Activated CD4-positive, CD25-positive, alpha-beta regulatory T cell treated with anti-CD3 and anti-CD28 coated beads, Interleukin-2, amount 50 U/mL, for 16 hours (primary cell): Measurements from ENCODE around the gene RERE.

ENCODE experiments used
- DNase-seq: peaks from one replicate; pipeline ENCODE4 v3.0.0-alpha.2; 2020; ENCODE audit warnings: low read depth, low spot score

The RERE gene

DNA sequence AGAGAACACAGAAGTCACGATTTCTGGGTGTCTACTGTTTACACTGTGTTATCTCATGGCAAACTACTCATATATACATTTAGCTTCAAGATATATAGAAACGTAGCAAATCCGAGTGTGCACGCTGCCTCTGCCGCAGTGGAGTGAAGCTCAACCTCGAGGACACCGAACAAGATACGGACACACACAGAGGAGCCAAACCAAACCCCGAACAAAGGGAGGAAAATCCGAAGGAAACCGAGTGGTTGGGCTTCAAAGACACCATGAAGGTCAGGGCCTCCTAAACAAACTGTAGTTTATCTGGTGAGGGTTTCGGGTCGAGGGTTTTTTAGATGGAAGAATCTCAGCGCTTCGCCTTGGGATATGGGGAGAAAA lies 465.0 kb downstream of the RERE start:
- no peak for DNase-seq

DNA sequence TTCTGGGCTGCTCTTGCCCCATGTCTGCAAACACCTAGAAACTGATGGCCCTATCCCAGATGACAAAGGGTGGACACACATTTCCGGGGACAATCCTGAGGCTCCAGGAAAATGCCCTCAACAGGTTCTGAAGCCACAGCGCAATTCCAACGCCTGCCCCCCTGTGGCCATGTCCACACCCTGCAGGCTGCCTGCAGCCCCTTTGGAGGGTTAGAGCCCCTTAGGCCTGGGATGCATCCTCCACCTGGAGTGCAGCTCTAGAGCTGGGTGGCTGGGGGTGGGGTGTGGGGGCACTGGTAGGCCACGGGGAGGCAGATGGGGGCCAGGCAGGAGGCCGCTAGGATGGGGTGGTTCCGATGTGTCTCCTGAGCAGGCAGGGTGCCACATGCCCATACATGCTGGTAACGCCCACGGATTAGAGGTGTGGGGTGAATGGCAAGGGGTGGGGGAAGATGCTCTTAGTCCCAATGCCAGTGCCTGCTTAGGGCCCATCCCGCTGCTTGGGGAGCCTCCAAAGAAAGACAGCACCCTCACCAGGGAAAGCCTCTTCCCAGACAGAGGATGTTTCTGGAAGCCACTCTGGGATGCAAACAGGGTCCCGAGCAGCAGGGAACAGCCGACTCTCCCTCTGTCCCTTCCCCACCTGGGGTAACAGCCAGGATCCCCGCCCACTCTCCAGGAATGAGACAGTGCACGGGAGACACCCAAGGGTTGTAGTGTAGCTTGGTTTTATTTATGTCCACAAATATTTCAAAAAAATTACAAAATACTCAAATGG lies 465.6 kb downstream of the RERE start:
- no peak for DNase-seq

DNA sequence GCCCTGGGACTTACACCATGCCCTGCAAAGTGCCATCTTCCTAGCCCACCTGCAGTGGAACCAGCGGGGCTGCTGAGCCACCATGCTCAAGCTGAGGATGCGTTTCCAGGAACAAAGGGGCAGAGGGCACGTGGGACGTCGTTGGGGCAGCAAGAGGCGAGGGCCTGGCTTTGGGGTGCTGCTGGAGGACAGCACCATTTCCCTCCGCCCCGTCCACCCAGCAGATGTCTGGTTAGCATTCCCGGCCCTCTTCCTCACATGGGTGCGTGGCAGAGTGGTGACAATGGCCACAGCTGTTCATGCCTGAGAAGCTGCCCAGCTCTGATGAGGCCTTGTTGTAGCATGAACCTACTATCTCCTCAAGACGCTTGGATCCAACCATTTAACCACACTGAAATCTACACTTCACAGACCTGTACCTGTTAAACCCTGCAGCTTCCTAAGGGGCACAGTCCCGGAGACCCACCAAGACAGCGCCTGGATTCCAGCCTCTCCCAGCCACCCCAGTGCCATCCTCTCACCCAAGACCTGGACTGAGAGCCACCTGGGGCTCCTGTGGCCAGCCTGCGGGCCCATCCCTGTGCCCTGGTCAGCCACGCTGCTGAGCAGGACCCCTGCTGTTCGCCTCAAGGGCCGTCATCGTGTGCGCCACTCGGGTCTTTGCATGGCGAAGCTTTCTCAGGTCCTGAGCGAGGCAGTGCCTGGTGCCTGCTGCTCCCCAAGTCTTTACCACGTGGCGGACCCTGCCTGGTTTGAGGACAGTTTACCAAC lies 466.3 kb downstream of the RERE start:
- DNase-seq, result no peak

DNA sequence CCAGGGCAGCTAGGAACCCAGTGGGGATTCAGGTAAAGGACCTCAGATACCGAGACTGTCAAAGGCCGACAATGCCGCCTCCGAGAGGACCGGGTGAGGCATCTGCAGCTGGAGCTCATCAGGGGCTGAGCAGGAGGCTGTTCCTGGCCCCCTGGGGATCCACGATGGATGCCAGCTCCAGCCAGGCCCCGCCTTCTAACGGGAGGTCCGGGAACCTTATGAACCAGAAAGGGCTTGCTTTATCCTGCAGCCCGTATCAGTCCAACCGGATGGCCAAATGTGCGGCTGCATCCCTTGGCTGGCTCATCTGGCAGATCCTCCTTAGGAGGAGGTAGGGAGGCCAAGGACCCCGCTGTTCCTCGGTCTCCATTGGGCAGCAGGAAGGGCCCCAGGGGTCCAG lies 467.5 kb downstream of the RERE start:
- DNase-seq, result no peak

DNA sequence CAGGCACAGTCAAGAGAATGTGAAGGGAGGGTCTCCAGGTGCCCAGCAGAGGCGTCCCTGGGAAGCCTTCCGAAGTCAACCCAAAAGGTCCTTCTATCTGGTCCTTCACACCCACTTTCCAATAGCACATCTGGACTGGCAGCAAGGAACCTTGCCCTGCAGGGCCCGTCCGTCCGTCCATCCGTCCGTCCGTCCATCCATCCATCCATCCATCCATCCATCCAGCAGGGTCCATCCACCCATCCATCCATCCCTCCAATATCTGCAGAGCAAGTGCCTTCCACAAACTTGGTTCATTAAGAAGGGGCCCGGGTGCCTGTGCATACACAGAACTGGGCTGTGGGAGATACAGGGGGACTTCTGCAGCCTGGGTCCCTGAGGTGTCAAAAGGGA lies 468.0 kb downstream of the RERE start:
- no peak for DNase-seq

DNA sequence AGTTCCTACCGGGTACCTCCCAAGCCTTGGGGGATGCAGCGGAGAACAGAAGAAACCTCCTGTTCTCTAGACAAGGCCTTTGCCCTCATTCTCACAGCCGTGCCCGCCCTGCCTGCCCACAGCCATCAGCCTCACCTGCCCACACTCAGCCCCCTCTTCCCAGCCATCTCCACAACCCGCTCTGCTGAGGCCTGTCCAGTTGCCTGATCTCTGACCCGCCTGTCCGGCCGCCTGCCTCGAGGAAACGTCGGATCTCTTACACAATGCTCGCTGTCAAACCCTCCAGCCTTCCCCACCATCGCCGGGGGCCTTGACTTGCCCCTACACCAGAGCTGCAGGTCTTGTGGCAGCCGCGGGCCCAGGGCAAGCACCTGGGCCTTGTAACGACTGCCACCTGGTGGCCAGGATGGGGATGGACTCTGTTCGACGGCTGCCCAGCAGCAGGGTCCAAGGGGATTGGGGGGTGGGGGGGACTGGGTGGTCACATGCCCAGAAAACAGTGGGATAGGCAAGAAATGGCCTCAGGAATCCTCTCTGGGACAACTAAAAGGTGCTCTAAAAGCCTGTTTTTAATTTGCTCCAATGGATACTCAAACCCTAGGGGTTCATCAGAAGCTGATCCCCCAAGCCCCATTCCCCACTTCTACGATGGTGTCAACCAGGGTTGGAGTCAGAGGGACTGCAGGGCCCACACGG lies 468.5 kb downstream of the RERE start:
- peak; percentile 46 for DNase-seq

DNA sequence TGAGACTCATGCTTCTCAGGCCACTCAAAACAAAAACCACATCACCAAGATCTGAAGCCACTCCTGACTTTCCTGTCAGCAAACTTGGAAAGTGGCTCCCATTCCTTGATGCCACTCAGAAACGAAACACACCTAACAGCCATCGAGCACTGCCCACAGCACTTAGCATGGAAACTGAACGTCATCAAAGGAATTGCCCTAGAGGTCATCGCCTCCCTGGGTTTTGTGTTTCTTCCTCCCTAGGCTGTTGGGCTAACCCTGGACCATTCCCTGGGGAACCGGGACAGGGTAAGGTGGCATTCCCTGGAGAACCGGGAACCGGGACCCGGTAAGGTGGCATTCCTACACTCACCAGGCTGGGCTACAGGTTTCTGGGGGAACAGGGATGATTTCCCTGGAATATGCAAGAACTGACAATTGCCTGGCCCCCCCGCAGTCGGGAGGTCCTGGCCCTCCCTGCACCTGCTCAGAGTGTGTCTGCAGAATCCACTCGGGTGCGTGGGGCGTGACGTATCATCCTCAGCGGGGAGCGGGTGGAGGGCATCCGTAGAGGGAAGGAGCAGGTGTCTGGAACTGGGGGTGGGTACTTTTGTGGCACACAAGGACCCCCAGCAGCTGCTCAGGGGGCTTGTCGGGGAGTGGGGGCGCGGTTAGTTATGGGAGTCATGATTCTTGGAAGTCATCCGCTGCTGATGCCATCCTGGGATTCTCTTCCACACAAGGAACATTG lies 469.2 kb downstream of the RERE start:
- no peak for DNase-seq

DNA sequence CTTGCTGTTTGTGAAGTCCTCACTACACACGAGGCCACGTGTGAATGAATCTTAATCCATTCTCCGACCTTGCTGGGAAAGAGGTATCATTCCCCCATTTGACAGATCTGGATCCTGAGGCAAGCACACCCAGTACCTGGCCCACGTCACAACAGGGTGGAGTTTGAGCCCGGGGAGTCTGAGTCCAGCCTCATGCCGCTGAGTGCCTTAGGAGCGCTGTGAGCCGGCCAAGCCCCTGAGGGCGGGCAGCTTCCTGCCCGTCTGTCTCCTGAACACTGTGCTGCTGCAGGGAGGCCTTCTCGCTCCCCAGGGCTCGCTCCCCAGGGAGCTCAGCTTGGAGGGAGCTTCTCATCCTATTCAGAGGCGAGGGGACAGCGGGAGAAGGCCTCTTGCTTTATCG lies 469.8 kb downstream of the RERE start:
- DNase-seq, result no peak

DNA sequence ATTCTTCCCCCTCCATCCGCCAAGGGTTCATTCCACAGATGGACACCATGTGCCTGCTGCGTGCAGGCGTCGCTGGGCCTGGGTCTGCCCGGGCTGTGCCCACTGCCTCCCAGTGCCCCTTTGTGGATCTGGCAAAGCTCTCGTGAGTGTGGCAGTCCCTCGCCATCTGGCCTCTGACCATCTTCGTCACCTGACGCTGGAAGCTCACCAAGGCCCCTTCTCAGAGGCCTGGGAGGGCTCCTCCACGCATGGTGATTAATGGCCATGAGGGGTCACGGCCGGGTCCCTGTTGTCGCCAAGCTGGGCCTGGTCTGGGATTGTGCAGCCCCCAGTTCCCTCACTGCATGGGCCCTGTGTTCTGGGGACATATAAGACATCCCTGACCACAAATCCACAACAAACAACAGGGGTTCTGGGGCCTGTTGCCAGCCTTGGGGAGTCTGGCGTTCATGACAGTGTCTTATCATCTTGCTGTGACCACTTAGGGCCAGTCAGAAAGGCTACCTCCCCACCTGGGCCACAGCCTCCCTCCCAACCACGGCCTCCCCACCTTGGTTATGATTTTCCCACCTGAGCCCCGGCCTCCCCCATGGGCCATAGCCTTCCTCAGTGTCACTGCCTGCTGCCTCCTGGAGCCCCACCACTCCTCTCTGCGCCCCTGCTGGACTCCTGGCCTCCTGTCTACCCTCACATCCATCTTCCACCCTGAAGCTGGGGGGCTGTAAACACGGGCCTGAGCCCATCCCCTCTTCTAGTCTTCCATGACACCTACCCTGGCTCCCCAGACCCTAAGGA lies 471.6 kb downstream of the RERE start:
- DNase-seq, result no peak

DNA sequence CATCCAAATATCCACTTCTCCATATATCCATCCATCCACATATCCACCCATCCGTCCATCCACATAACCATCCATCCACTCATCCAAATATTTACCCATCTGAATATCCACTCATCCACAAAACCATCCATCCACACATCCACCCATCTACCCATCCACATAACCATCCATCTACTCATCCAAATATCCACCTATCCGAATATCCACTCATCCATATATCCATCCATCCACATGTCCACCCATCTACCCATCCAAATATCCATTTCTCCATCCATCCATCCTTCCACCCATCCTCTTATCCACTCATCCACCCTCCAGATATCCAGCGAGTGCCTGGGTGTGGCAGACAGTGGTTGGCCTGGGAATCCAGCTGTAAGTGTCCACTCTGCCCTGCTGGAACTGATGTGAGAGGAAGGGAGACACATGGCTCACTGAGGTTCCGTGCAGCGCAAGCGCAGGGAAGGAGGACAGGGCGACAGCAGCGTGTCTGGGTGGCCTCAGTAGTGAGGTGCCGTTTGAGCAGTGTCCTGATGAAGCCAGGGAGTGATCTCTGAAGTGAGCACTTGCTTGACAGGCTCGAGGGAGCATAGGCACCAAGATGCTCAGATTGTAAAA lies 472.4 kb downstream of the RERE start:
- no peak for DNase-seq

DNA sequence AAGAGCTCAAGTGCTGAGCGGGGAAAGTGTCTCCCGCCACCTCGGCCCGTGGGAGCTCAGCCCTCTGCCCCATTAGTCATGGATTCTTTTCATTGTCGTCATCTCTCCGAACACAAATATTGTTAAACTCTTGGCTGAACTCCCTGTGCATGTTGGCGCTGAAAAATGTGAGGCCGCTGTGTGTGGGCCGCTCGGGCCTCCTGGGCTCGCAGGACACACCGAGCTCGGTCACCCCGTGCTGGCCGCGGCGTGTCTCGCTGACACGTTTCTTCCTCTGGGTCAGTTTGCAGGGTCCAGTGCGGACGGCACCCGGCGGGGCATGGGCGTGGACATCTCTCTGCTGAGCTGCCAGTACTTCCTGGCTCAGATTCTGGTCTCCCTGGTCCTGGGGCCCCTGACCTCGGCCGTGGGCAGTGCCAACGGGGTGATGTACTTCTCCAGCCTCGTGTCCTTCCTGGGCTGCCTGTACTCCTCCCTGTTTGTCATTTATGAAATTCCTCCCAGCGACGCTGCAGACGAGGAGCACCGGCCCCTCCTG lies 473.9 kb downstream of the RERE start:
- DNase-seq, result no peak

DNA sequence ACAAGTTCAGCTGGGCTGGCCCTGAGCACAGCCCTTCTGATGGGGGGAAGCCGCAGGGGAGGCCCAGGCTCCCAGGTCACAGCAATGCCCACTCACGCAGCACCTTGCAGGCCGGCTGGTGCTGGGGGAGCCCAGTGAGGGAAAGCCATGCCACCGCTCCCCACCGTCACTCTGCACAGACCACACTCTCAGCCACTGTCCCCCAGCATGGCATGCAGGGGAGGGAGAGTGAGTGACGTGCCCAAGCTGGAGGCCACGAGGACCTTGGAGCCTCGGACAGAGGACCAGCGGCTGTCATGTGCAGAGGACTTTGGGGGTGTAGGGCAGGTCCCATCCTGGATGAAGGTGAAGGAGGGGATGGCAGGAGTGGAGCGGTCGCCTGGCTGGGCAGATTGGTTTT lies 474.4 kb downstream of the RERE start:
- DNase-seq, result no peak

DNA sequence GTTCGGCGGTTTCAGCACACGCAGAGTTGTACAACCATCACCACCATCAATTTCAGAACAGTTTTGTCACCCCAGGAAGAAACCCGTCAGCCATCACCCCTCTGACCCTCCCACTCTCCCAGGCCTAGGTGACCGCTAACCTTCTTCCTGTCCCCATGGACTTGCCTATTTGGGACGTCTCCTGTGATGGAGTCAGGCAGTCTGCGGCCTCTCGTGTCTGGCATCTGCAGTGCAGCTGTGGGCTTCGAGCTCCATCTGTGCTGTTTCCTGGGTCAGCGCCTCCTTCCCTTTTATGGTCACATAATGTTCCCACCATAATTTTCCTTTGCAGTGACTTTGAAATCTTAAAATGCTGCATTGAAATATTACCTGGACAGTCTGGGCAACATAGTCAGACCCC lies 475.1 kb downstream of the RERE start:
- no peak for DNase-seq

DNA sequence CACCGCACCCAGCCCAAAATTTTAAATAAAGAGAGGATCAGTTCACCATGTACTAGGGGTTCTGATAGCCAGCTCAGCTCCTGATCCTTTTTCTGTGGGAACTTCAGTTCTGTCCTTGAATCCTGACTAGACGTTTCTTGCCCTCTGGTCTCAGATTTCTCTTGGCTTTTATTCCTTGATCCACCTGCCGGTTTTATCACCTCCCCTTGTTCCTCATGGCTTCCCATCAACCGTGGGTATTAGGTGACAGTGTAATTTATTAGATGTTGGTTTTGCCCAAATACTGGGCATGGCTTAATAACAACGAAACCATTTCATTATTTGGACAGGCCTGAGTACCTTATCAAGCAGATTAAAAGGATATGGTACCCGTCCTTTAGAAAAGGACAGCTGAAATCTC lies 477.0 kb downstream of the RERE start:
- no peak for DNase-seq

DNA sequence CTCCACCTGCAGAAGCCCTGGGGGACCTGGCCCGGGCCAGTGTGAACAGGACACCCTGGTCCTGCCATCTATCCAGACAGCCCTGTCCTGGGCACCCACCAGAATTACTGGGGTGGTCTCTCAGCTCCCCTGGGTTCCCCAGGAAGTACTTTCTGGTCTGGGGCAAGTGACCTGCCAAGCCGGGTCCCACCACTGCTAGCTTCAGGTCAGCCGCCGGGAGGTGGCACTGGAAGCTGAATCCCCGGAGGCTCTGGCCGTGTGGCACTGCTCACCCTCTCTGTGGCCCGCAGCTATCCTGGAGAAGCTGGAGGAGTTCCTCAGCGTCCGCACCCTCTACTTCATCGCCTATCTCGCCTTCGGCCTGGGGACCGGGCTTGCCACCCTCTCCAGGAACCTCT lies 478.2 kb downstream of the RERE start:
- no peak for DNase-seq

DNA sequence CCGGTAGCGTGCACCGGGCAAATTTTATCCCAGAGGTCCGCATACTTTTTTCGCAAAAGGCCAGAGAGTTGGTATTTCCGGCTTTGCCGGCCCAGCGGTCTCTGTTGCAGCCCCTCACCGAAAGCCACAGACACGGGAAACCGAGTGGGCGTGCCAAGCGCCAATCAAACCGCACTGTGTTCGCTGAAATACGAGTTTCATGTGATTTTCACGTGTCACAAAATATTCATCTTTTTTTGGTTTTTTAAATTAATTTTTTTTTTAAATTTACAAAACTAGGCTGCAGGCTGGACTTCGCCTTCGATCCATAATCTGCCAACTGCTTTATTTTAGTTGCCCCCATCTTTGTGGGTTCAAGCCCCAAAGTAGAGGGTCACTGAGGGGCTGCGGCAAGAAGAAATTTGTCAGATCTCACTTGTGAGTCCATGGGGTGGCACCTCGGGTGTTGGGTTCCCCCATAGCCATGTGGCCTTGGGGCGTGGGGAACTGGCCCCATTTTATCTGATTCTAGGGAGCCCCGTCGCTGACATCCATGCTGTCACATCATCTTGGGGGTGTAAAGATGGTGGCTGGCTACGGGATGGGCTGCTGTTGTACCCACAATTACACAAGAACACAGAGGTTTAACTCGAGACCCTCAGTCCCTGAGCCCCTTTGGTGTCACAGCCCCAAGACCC lies 478.8 kb downstream of the RERE start:
- DNase-seq, result no peak

DNA sequence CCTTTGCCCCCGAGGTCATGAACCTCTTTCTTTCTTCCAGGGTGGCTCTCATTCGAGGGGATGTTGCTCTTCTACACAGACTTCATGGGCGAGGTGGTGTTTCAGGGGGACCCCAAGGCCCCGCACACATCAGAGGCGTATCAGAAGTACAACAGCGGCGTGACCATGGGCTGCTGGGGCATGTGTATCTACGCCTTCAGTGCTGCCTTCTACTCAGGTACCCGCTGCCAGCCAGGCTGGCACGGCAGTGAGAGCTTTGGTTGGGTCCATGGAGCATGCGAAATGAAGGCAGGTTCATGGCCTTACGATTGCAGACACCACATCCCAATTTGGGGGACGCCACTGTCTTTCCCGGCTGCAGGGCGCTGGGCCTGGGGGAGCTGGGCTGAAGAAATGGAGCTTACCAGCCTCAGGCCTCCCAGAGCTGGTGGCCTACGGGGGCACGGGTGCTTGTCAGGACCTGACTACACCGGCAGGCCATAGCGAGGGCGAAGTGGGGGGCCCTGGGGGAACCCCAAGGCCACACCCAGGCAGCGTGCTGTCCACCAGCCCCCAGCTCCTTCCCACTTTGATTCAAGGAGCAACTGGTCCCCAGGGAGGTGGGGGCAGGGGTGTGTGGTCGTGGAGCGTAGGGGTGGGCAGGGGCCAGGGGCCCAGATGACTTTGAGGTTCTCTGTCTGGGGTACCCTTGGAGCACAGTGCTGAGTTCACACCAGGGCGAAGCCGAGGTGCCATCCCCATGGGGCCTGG lies 479.5 kb downstream of the RERE start:
- no peak for DNase-seq

DNA sequence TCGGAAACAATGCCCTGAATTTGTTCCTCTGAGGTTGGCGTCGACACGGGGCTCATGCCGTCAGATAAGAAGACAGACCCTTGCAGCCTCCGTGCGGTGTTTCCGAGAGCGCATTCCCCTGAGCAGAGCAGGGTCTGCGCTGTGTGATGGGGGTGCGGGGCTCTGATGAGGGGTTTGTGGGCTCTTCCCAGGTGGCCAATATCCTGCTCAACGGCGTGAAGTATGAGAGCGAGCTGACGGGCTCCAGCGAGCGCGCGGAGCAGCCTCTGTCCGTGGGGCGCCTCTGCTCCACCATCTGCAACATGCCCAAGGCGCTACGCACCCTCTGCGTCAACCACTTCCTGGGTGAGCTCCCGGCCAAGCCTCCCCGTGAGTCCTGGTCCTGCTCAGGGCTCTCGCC lies 482.2 kb downstream of the RERE start:
- DNase-seq, result no peak
